Activated CD8-positive, alpha-beta memory T cell treated with anti-CD3 and anti-CD28 coated beads for 24 hours (primary cell): ENCODE results near the gene KLHL1.

Experiments used
- DNase-seq: peaks from one replicate; pipeline ENCODE4 v3.0.0-alpha.2; 2020

The KLHL1 gene

DNA sequence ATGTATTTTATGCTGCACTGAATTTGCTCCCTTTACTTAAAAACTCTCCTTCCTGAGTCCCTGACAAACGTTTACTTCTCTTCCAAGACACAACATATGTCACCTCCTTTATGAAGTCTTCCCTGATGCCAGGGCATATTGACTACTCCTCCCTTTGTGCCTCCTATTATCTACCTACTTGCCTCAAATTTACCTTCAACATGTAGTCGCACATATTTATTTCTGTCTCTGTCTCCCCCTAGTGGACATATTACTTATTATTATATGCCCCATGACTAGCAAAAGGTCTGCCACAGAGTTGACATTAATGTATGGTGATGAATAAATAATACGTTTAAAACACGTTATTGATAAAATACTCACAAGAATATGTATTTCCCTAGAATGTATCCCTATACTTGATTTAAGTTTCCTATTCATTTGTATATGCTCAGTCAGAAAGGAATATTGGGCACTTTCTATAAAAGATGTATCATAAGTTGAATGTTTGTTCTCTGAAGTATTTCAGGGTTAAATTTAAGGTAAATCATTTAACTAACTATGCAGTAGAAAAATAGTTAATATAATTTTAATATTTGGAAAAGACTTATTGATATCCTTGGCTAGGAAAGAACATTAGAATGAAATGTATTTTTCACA lies 250.9 kb downstream of the KLHL1 start:
- no peak for DNase-seq

DNA sequence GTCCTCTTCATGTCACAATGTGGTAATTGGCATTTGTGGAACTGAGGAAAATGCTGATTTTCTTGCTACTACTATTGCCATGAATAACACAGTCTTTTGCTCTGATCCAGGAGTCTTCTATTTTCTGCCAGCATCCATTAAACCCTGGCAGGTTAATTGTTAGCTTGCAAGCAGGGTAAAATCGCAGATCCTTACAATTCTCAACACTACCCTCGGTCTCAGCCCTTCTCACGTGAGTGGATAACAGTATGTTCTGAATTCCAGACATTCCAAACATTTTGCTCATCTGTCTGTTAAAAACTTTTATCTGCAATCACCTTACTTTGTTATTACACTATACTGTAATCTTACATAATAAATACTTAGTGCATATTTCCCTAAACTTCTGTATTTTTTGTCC lies 251.9 kb downstream of the KLHL1 start:
- DNase-seq: no peak

DNA sequence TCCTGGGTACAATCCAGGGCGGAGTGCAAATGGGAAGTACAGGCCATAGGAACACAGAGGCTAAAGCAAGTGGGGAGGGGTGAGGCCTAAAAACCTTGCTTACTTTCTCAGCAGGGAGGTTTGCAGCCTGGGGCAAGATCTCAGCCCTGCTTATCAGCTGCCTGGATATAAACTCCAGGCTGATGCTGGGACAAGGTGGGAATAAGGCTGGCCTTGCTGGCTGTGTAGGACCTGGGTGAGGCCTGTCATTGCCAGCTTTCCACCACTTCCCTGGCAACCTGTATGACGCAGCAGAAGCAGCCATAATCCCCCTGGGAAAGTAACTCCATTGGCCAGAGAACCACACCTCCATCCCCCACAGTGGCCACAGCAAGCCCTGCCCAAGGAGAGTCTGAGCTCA lies 279.7 kb downstream of the KLHL1 start:
- DNase-seq: no peak

DNA sequence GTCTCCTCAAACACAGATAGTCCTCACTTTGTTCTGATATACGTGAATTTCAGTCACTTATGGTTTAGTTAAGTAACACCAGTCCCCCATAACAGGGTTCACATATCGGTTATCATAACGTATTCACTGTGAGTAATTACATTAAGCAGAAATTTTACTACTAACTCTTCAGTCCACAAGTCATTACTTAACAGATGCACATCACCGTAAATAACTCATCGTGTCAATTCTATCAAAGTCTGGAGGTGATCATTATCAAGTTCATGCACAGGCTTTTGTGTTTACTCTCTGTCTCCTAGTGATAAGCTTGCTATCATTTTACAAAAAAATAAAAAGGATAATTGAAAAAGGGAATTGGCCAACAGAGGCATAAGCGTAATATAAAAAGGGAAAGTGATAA lies 288.1 kb downstream of the KLHL1 start:
- DNase-seq: no peak

DNA sequence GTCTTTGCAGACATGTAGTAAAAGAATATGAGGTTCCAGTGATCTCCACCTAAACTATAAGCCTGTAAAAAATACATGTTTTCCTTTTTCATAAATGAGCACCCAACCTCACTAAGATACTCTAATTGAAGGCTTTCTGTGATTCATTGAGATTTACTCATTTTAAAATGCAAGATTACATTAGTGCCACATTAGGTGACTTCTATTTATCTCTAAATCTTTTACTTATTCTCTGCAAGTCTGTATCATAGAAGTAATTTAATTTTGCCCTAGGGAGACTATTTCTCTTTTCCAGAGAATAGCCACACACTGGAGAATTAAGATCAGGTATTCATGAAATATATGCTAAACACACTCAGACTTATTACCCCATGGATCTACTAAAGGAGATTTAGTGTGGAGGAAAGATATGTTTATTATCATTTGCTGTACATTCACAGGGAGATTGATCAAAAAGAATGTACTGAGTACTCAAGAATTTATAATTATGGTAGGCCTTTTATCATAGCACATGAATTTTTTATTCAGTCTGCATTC lies 290.9 kb downstream of the KLHL1 start:
- no peak for DNase-seq

DNA sequence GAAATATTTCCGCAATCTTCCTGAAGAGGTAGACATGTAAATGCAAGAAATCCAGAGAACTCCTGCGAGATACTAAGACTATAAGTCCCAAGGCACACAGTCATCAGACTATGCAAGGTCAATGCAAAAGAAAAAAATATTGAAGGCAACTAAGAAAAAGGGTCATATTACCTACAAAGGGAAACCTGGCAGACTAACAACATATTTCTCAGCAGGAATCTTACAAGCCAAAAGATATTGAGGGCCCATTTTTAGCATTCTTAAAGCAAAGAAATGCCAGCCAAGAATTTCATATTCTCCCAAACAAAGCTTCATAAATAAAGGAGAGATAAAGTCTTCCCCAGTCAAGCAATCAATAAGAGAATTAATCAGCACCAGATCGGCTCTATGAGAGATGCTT lies 299.1 kb downstream of the KLHL1 start:
- no peak for DNase-seq

DNA sequence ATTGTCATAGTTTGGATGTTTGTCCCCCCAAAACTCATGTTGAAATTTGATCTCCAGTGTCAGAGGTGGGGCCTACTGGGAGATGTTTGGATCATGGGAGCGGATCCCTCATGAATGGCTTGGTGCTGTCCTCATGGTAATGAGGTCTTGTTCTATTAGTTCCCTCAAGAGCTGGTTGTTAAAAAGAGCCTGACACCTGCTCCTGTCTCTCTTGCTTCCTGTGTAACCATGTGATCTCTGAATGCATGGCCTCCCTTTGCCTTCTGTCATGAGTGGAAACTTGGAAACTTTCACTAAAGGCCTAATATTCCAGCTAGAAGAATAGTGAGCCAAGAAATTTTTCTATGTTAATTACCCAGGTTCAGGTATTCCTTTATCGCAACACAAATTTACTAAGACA lies 312.0 kb downstream of the KLHL1 start:
- no peak for DNase-seq

DNA sequence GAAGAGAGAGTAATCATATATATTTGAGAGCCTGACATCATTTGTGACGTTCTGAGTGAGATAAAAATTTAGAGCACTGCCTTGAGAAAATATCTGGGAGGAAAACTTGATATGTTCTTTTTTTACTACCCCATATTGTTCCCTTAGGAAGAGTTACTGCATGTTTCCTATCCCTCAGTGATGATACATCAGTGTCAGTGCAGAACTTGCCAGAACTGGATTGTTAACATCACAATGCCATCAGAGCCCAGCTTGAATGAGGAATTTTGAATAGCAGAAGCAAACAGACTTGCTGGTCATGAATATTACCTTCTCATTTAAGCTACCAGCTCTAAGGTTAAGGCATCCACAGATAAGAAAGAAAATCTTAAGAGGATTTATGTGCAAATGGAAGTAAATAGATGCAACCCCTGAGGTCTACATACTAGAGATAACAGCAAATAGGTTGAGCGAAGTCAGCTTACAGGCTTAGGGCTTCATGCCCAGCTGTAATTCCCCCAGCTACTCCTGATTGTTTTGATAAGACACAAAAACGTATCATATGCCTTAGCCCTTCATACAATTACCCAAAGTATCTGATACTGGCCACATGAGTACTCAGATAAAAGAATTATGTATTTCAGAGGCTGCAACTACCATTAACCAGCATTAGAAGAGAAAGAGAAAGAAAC lies 314.3 kb downstream of the KLHL1 start:
- no peak for DNase-seq

DNA sequence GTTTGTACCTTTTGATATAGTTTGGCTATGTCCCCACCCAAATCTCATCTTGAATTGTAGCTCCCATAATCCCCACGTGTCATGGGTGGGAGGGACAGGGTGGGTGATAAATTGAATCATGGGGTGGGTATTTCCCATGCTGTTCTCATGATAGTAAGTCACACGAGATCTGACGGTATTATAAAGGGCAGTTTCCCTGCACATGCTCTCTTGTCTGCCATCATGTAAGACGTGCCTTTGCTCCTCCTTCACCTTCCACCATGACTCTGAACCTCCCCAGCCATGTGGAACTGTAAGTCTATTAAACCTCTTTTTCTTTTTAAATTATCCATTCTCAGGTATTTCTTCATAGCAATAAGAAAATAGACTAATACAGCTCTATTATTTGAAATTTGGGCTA lies 331.3 kb downstream of the KLHL1 start:
- DNase-seq: no peak

DNA sequence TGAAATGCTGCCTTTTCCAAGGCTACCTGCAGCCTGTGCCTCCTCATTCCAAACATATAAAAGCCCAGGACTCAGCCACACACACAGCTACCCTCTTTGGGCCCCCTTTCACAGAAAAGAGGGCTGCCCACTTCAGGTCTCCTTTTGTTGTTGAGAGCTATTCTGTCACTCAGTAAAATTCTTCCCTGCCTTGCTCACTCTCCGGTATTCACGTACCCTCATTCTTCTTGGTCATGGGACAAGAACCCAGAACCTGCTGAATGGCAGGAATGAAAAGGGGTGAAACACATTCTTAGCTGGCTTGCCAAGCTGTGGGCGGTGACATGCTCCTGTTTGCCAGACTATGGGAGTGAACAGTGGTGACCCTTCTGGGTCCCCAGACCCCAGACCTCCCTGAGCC lies 338.6 kb downstream of the KLHL1 start:
- DNase-seq: no peak

DNA sequence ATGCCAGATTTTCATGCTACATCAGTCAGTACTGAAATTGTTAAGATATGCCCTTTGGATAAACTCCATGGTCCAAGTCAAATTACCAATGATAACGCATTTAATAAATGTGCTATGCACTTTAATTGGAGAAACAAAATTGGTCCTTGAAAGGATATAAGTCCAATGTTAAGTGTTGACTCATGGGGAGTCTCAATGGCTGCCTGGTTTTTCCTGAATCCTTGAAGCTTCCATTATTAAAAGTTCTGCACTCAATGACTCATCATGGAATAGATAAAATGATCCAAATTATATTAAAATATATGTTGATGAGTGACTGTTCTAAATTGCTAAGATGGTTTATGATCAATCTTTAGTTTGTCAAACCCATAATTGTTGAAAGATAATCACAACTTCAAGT lies 346.7 kb downstream of the KLHL1 start:
- no peak for DNase-seq

DNA sequence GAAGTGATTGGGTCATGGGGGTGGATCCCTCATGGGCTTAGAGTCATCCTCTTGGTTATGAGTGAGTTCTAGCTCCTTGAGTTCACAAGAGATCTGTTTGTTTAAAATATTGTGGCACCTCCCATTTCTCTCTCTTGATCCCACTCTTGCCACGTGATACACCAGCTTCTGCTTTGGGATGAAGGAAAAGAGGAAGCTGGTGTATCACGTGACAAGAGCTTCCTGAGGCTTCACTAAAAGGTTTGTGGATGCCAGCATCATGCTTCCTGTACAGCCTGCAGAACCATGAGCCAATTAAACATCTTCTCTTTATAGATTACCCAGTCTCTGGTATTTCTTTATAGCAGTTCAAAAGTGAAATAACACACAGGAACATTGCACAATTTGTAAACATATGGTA lies 353.2 kb downstream of the KLHL1 start:
- no peak for DNase-seq

DNA sequence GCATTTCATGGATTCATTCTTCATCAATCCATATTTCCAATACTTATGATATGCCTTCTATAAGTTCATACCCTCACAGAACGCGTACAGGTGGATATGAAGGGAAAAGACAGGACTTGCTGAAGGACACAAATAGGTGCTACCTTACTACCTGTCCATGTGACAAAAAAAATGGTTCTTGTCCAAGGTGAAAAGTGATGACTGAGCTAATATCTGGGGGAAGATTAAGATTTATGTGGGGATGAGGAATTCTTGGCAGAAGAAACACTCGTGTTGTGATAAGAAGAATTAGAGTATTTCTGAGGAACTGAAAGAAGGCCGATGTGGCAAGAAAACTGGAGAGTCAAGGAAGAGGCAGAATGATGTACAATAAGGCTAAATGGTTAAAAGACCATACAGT lies 357.0 kb downstream of the KLHL1 start:
- no peak for DNase-seq

DNA sequence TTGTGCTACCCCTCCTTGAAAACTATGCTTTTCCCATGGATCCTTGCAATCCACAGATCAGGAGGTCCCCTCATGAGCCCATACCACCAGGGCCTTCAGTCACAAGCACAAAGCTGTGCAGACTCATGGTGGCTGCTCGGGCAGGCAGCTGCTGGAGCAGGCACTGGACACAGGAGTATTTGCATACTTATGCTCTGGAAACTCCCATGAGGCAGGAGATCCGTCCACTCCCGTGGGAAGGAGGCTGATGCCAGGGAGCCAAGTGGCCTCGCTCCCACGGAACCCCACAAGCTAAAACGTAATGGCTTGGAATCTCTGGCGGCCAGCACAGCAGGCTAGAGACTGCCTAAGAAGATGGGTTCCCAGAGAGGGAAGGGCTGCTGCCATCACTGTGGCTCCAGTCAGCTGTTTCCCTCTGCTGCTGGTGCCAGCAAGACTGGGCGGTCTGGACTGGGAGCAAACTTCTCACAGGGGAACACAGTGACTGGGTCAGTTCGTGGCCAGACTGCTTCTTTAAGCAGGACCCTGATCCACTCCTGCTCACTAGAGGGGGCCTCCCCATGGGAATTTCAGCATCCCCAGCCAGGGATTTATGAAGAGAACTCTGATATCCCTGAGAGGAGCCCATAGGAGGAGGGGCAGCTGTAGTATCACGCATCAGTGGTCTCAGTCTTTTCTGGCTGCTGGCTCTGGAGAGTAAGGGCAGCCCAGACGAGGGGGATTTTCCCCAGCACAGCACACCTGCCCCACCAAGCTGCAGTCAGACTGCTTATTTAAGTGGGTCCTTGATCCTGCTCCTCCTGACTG lies 370.9 kb downstream of the KLHL1 start:
- DNase-seq: no peak

DNA sequence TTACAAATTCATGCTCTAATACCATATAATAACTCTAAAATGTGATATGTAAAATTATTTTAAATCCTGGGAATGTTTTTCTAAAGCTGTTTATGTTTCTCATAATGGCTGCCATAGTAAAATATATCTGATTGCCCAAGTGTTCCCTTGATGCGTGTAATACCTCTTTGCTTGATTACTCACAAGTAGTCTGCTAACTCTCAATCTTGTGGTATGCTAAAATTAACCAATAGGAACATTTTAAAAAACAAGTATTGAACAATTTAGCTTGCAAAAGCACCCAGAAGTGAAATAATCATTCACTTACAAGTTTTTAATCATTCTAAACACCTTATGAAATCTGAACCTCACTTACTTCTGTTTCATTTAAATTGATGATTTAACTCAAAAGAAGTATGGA lies 386.6 kb downstream of the KLHL1 start:
- no peak for DNase-seq

DNA sequence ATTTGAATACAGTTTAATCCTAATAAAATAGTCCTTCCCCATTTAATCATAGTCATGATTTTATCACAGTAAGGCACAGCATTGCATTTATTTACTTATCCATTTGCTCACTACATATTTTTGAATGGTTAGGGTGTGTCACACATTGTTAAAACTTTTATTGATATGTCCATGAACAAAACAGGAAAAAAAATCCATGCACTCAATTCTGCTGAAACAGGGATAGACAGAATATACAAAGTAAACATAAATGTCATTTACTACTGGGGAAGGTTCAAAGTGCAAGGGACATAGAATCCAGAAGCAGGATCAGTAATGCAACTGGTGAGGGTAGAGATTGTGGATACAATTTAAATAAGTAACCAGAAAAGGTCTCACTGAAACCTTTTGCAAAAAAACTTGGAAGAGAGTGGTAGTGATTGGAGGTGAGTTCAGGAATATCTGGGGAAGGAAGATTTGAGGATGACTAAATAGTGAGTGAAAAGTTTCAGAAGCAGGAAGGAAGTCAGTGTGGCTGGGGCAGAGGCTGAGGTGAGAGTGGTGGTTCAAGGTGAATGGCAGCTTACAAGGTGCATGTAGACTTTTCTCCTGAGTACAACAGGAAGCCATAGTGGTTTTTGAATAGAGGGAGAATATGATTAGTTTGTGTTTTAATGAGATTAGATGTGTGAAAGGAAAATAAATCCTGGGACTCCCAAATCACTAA lies 387.8 kb downstream of the KLHL1 start:
- DNase-seq: no peak

DNA sequence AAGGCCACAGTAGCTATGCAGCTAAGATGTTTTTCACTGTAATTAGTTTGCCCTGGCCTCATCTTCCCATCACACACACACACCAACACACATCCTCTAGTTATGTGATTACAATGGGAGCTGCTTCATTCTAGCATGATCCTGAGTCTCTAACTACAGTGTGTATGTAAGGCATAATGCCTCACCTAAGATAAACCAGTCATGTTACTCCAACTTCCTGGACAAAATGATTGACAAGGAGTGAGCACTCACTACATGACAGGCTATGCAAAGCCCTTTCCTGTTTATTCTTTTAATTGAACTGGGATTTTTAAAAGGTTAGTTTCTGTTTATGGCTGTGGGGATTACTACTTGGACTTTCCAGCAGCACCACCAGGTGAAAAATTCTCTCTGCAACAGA lies 401.4 kb downstream of the KLHL1 start:
- DNase-seq: no peak

DNA sequence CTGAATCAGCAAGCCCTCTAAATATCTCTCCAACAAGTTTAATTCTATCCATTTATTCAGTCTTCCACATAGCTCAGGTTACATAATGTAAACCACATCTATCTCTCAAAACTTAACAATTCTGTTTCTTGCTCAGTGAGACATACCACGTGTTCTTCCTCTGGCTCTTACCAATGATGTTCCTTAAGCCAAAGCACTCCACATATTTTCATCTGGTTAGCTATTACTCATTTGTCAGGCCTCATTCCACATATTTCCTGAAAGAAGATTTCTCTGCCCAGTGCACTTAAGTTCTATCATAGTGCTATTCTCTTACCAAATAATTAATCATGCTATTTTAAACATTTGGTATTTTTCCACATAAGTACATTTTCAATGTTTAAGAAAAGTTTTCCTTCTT lies 403.9 kb downstream of the KLHL1 start:
- DNase-seq: no peak

DNA sequence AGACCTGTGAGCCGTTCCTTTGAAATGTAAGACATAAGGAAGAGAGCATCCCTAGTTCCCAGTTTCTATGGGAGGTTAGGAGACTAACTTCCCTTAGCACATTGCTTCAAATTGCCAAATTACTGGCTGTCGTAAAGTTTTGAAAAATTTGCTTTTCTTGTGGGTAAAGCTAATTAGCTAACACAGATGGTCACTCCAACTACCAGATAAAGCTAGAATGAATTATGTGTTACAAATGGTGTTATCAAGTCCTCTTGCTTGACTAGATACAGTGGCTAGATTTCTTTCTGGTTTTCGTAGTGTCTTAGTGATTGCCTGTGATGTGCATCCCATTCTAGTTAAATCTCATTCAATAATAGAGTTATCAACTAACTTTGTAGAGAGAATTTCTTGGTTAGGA lies 417.3 kb downstream of the KLHL1 start:
- no peak for DNase-seq

DNA sequence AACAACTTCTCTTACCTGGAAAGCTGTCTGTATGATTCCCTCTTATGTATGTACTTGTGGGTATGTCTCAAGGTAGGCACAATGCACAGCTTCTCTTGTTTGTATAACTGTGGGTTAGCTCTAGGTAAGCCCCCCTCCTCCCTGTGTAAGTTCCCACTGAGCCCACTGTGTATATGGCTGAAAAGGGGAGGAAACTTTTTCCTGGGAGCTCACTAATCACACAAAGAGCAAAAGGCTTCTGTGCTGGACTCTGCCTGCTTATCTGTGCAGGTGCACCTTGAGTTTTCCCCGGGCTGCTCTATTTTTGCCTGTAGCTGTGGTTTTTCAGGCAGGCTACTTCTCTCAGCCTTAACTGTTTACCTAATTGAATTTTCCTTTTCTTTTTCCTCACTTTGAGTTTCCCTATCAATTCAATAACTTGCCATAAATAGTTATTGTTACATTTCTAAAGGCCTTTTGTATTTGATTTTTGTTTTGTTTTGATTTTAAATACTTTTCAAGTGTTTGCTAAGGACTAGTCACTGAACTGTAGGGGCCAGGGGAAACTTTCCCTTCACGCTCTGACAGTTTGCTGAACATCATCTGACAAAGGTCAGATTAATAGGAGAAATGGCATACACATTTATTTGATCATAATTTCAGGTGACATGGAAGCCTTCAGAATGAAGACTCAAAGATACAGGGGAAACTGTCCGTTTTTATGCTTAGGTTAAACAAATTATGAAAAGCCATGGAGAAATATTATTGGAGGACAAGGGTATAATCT lies 424.1 kb downstream of the KLHL1 start:
- no peak for DNase-seq

DNA sequence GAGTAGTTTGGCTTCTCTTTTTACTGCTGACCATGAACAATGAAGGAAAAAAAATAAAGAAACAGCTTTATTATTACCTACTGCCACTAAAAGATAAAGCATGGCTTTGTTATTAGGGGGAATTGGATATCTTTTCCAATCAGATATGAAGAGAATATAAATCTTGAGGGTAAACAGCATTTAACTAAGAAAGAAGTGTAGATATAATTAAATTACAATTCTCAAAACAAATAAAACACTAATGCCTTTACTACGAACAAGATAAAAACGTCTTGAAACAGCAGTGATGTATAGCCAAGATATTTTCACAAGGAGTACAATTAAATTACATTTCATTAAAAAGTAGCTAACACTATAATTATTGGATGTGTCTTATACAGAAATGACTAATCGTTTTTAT lies 426.5 kb downstream of the KLHL1 start:
- no peak for DNase-seq

DNA sequence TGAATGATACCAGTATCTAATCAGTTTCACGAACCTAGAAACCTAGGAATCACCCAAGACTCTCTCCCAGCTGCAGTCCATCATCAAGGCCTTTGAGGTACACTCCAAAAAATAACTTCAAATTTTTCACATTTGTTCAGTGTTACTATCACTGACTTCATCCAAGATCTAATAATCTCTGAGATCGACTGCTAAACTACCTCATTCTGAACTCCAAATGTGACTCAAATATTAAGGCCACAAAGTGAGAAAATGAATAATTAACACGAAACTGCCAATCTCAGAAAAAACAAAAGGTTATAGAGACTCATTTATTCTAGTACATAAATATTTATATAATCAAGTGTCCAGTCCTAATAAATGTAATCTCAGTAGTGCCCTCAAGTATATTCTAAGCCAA lies 430.9 kb downstream of the KLHL1 start:
- no peak for DNase-seq

DNA sequence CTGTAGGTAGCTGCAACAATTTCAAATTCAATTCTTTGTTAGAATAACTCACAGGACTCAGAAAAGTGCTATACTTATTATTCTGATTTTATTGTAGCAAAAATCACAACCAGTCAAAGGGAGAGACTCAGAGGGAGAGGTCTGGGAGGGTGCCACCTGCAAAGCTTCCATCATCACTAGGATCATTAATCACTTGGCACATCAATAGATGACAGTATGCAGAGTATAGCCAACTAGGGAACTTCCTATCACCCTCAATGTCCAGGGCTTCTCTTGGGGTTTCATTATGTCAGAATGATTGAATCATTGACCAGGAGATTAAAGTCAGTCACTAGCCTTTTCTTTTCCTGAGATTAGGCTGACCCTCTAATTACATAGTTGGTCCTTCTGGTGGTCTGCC lies 432.0 kb downstream of the KLHL1 start:
- DNase-seq: no peak
